Right lobe of liver (tissue), 6 donors: Measurements from ENCODE around the gene TYSND1. TPM values are rescaled to one million over a fixed set of nuclear protein-coding genes. Genes with fewer than 3 reads are reported as not detected.
"Not testable (repeated sequence)": the region's sequence is repeated elsewhere in the genome, so short reads cannot be mapped to it uniquely, and the experiment has no call there.

Experiments used
- ATAC-seq, 4 donors: fragments of 200-7000 bp; cut with Tn5 transposase; one replicate each; pipeline ENCODE4 v1.9.1; 2020; ENCODE audit warnings: mild to moderate bottlenecking in 4 of 4, moderate library complexity in 4 of 4
- DNase-seq, 3 donors: peaks; one replicate each; pipeline ENCODE4 v3.0.0-alpha.2; 2020
- H3K27ac ChIP-seq, 3 donors: fragments of 200-600 bp; one replicate each; pipeline ENCODE4 v1.8.0; 2022
- H3K27me3 ChIP-seq, 2 donors: fragments of 200-600 bp; one replicate each; pipeline ENCODE4 v1.8.0; 2022
- H3K36me3 ChIP-seq, 4 donors: fragments of 200-600 bp; sonication (generic) in 1 of 4; one replicate each; pipeline versions ENCODE4 v1.5.1 to v1.8.0; 2017 to 2022; ENCODE audit warnings: control low read depth in 1 of 4
- H3K4me1 ChIP-seq, 4 donors: fragments of 200-600 bp; sonication (generic) in 1 of 4; one replicate each; pipeline versions ENCODE4 v1.5.1 to v1.8.0; 2017 to 2022; ENCODE audit warnings: control low read depth in 1 of 4
- H3K4me3 ChIP-seq, 3 donors: fragments of 200-600 bp; one replicate each; pipeline ENCODE4 v1.8.0; 2022
- H3K9me3 ChIP-seq, 4 donors: fragments of 200-600 bp; sonication (generic) in 1 of 4; one replicate each; pipeline versions ENCODE4 v1.5.1 to v1.8.0; 2017 to 2022; ENCODE audit warnings: control low read depth in 1 of 4
- CTCF ChIP-seq, 4 donors: fragments of 200-600 bp in 3 of 4; fragments of 450-650 bp in 1 of 4; IDR thresholded peaks; one replicate each; pipeline versions ENCODE4 v1.5.1 to v1.8.0; 2016 to 2022; ENCODE audit warnings: antibody characterized with exemption in 4 of 4, mild to moderate bottlenecking in 2 of 4
- POLR2A ChIP-seq: fragments of 450-650 bp; IDR thresholded peaks from one replicate; pipeline ENCODE4 v1.6.1; 2017; ENCODE audit warnings: antibody characterized with exemption, mild to moderate bottlenecking
- WGBS: methylation state at CpG from one replicate; pipeline ENCODE4 v1.1.6; 2018; ENCODE audit warnings: low coverage, low lambda C conversion rate; ENCODE audit not compliant: insufficient coverage; ENCODE audit errors: missing lambda C conversion rate; 5-methylcytosine and 5-hydroxymethylcytosine counted together
- intact Hi-C, 2 donors: fragments of 100-400 bp; cut with DNase I; formaldehyde crosslinking; loops; one replicate each; pipeline versions ENCODE4 v1.11.2 to v1.14.1; 2022
- total RNA-seq, 6 experiments: library from RNA; depleted of rRNA in 2 of 6; stranded (reverse); fragments of >200 nt in 2 of 6; fragmentation: NEBNext Ultra II Directional in 3 of 6; extraction: Animal tissue kit (Norgen Biotek cat#: 25700) in 3 of 6; gene quantifications; one replicate each; pipeline versions ENCODE4 v1.1.0 to v1.2.4, GENCODE V29; 2016 to 2023
- donor health status: DM: no; HTN: yes; CAD: no.
- donor health status: DM: no; HTN: no; CAD: no.
- donor health status: DM: no; HTN: no; CAD: no.
- donor health status: DM: no; HTN: yes; CAD: no.
- donor health status: DM: no; HTN: yes; CAD: no.

TYSND1 gene
- total RNA-seq, 6 experiments from 2014 or later, result 5.3 to 11.1 (median 8.2) TPM

- WGBS, result 20% methylated on average over 6 of the region's 18 CpGs
- peaks cover 0 to 22% (median 5%) of the 10 kb centered on the region in 4 donors for H3K4me1 ChIP-seq
- peak overlapping the region in 2 of 3 donors; percentile 36 to 63 for H3K4me3 ChIP-seq
- ATAC-seq, result peak; percentile 89 to 92 (median 91)
- intact Hi-C loops, result no loop called here
- TF ChIP-seq POLR2A, result peak; percentile 15
- no peak for TF ChIP-seq CTCF (IDR thresholded peaks at IDR 0.05)
- peak overlapping the region in 2 of 3 donors; percentile 59 to 64 for H3K27ac ChIP-seq
- H3K36me3 ChIP-seq, result peaks cover 0 to 27% (median 10%) of the 10 kb centered on the region in 4 donors
- no peaks in the 10 kb centered on the region for H3K9me3 ChIP-seq
- no peaks in the 10 kb centered on the region for H3K27me3 ChIP-seq
- peak; percentile 50 to 82 (median 81) for DNase-seq
Observed at GRCh38 chr10:70109064-70109729, 37.3 kb downstream of the TYSND1 start.

- ATAC-seq, result peak in 2 of 4 donors; percentile 46 to 59
- Histone ChIP-seq H3K9me3 (no peaks in the 10 kb centered on the region), H3K27ac (no peak overlapping the region), H3K27me3 (no peaks in the 10 kb centered on the region), H3K36me3 (peaks cover 0 to 9% (median 2%) of the 10 kb centered on the region in 4 donors), H3K4me1 (peaks cover 0 to 22% (median 5%) of the 10 kb centered on the region in 4 donors), H3K4me3 (peak overlapping the region in 1 of 3 donors; percentile 19)
- intact Hi-C loops, result no loop called here
- TF ChIP-seq POLR2A, result no peak
- peak; percentile 16 to 53 (median 40) for TF ChIP-seq CTCF (IDR thresholded peaks at IDR 0.05)
- WGBS, result 100% methylated on average over 1 of the region's 22 CpGs
- no peak for DNase-seq
Observed at GRCh38 chr10:70106958-70107791, 39.3 kb downstream of the TYSND1 start.

GRCh38 chr10:70101668-70102067 is 44.8 kb downstream of the TYSND1 start:
- intact Hi-C loops, result no loop called here
- Histone ChIP-seq H3K9me3 (no peaks in the 10 kb centered on the region), H3K27me3 (no peaks in the 10 kb centered on the region), H3K36me3 (peaks cover 0 to 2% (median 0%) of the 10 kb centered on the region in 4 donors), H3K27ac (no peak overlapping the region), H3K4me1 (peaks cover 0 to 5% (median 0%) of the 10 kb centered on the region in 4 donors), H3K4me3 (no peak overlapping the region)
- WGBS, result 76% methylated on average over 3 of the region's 3 CpGs
- no peak for ATAC-seq
- no peak for TF ChIP-seq POLR2A
- TF ChIP-seq CTCF (IDR thresholded peaks at IDR 0.05), result no peak
- DNase-seq, result no peak

- H3K27me3 ChIP-seq, H3K36me3 ChIP-seq, H3K4me1 ChIP-seq, H3K9me3 ChIP-seq, ATAC-seq, H3K27ac ChIP-seq, intact Hi-C loops, H3K4me3 ChIP-seq, DNase-seq: not testable (repeated sequence)
- WGBS, result 78% methylated on average over 5 of the region's 11 CpGs
Observed at GRCh38 chr10:70101068-70101562, 45.4 kb downstream of the TYSND1 start.
